ENCODE results near the gene COG3. TPM values are rescaled to one million over a fixed set of nuclear protein-coding genes. Genes with fewer than 3 reads are reported as not detected.

COG3 gene
- total and polyA plus RNA-seq, 2 donors (not counting 3 experiments of a cell fraction or from before 2014, with no cell fraction given), result 18.9 to 27.0 TPM

GRCh38 chr13:45481688-45482087 lies 16.9 kb downstream of the COG3 start:
- H3K9me1 ChIP-seq (replicated peaks; ENCODE audit: control insufficient read depth, extremely low read depth, insufficient read depth, low read length), result no peaks in the 10 kb centered on the region
- H3K36me3 ChIP-seq (ENCODE audit: control insufficient read depth in 2 of 2, extremely low read depth in 1 of 2, insufficient read depth in 2 of 2, low read length in 2 of 2), result peaks cover 0 to 4% of the 10 kb centered on the region in 2 experiments
- H4K20me1 ChIP-seq (replicated peaks; ENCODE audit: control insufficient read depth, extremely low read depth, insufficient read depth, low read length), result no peaks in the 10 kb centered on the region
- no peak overlapping the region for H3K4me2 ChIP-seq (ENCODE audit: insufficient read depth, low read length)
- ChIA-PET CTCF (interaction anchor here (0.6 to 4.0 kb wide), 10 partner anchors 8 to 110 kb away, joined by 3 to 23 read pairs (median 5); partner anchors contain the start of genes COG3 and SLC25A30), POLR2A (no interaction called here)
- FAIRE-seq (no peak), DNase-seq (ENCODE audit: low read depth, low spot score) (peak; percentile 29)
- H3K9me3 ChIP-seq (replicated peaks; ENCODE audit: control insufficient read depth, insufficient read depth, low read length), result no peaks in the 10 kb centered on the region
- no peak overlapping the region for H3K4me3 ChIP-seq (replicated peaks in 1 of 3; ENCODE audit: insufficient read depth in 1 of 3, low read depth in 1 of 3, low read length in 3 of 3)
- H3K27ac ChIP-seq (ENCODE audit: insufficient read depth, low read depth, low read length), result no peak overlapping the region
- H3K9ac ChIP-seq (replicated peaks; ENCODE audit: extremely low read depth, insufficient read depth, low read length), result no peak overlapping the region
- no peaks in the 10 kb centered on the region for H3K27me3 ChIP-seq (ENCODE audit: control insufficient read depth in 2 of 2, insufficient read depth in 2 of 2, low read length in 2 of 2)
- H2AFZ ChIP-seq (ENCODE audit: low read depth, low read length), result no peak overlapping the region
- no TSS peak for BruUV-seq (replicated peaks)
- peaks cover 17% of the 10 kb centered on the region for H3K4me1 ChIP-seq (ENCODE audit: control insufficient read depth, extremely low read depth, insufficient read depth, low read length)
- peaks cover 15% of the 10 kb centered on the region for H3K79me2 ChIP-seq (ENCODE audit: control insufficient read depth, insufficient read depth, low read length)
- dilution Hi-C loops (cut with MboI; ENCODE audit: extremely low pct_ligation_motif_present, low sequenced_read_pairs), result no loop called here
- no peak for TF ChIP-seq GATA2 (IDR thresholded peaks at IDR 0.05; ENCODE audit: insufficient read depth, insufficient read length, low read depth, low read length)
- no peak for TF ChIP-seq FOS (IDR thresholded peaks at IDR 0.05; ENCODE audit: borderline replicate concordance, insufficient read depth, low read length)
- no peak for TF ChIP-seq MAX (IDR thresholded peaks at IDR 0.05; ENCODE audit: insufficient read depth, insufficient read length)
- TF ChIP-seq EZH2 (IDR thresholded peaks at IDR 0.05; ENCODE audit: borderline replicate concordance, low read depth, low read length, severe bottlenecking), result no peak
- TF ChIP-seq POLR2AphosphoS5 (IDR thresholded peaks at IDR 0.05; ENCODE audit: insufficient read depth, low read depth, low read length), result no peak
- TF ChIP-seq JUN (IDR thresholded peaks at IDR 0.05; ENCODE audit: borderline replicate concordance, insufficient read depth, insufficient read length, low read depth), result no peak
- no peak for TF ChIP-seq MYC (IDR thresholded peaks at IDR 0.05; ENCODE audit: low read depth, low read length)
- TF ChIP-seq CTCF (IDR thresholded peaks at IDR 0.05; ENCODE audit: extremely low read depth in 1 of 2, insufficient read depth in 1 of 2, low read depth in 1 of 2, low read length in 2 of 2), result no peak
- TF ChIP-seq POLR2A (IDR thresholded peaks at IDR 0.05; ENCODE audit: low read depth, low read length), result no peak
- intact Hi-C loops (cut with micrococcal nuclease), result no loop called here
